HG03558 (cell line): ENCODE data around the gene TPBGL.

Experiments used
- ATAC-seq: cut with Tn5 transposase; IDR thresholded peaks from one replicate; pipeline ENCODE4 v1.9.1; 2021; ENCODE audit warnings: moderate number of reproducible peaks; ENCODE audit not compliant: unreplicated experiment; ENCODE audit errors: extremely low read depth

The TPBGL gene

GRCh38 chr11:75245356-75246005 is 4.9 kb downstream of the TPBGL start:
- ATAC-seq = no peak

- no peak for ATAC-seq
Observed at GRCh38 chr11:75246006-75246670, 5.6 kb downstream of the TPBGL start.

GRCh38 chr11:75246671-75247350 is 6.2 kb downstream of the TPBGL start:
- ATAC-seq = no peak

GRCh38 chr11:75248924-75249256 is 8.3 kb downstream of the TPBGL start:
- ATAC-seq = no peak

GRCh38 chr11:75249704-75250103 is 9.1 kb downstream of the TPBGL start:
- no peak for ATAC-seq

- ATAC-seq = no peak
Observed at GRCh38 chr11:75254326-75254725, 13.8 kb downstream of the TPBGL start.

GRCh38 chr11:75260396-75261170 is 20.0 kb downstream of the TPBGL start:
- no peak for ATAC-seq

GRCh38 chr11:75261902-75262361 is 21.4 kb downstream of the TPBGL start:
- no peak for ATAC-seq

GRCh38 chr11:75262436-75262835 is 21.9 kb downstream of the TPBGL start:
- no peak for ATAC-seq

GRCh38 chr11:75262961-75263852 is 22.6 kb downstream of the TPBGL start:
- no peak for ATAC-seq

- ATAC-seq = no peak
Observed at GRCh38 chr11:75263944-75264349, 23.4 kb downstream of the TPBGL start.

GRCh38 chr11:75264356-75264755 is 23.8 kb downstream of the TPBGL start:
- ATAC-seq = no peak

- ATAC-seq = no peak
Observed at GRCh38 chr11:75264971-75265370, 24.4 kb downstream of the TPBGL start.

- ATAC-seq = no peak
Observed at GRCh38 chr11:75265851-75266531, 25.4 kb downstream of the TPBGL start.

- ATAC-seq = no peak
Observed at GRCh38 chr11:75267171-75267970, 26.8 kb downstream of the TPBGL start.

GRCh38 chr11:75268626-75269366 is 28.2 kb downstream of the TPBGL start:
- ATAC-seq = no peak

- no peak for ATAC-seq
Observed at GRCh38 chr11:75269367-75269660, 28.7 kb downstream of the TPBGL start.

GRCh38 chr11:75269896-75270295 is 29.3 kb downstream of the TPBGL start:
- ATAC-seq = no peak
